ENCODE data around the gene SLC25A39. TPM values are rescaled to one million over a fixed set of nuclear protein-coding genes. Genes with fewer than 3 reads are reported as not detected.

SLC25A39 gene
- total RNA-seq, 2 experiments from 2014 or later = 72.6 to 77.0 TPM

- CTCF ChIA-PET = interaction anchor here (1.1 to 2.1 kb wide), 2 partner anchors 9 to 15 kb away, joined by 3 to 7 read pairs; no protein-coding TSS in a partner anchor
- peaks cover 32% of the 10 kb centered on the region for H3K27me3 Mint-ChIP-seq
- H3K36me3 Mint-ChIP-seq (ENCODE audit: low read depth) = no peaks in the 10 kb centered on the region
- POLR2A ChIA-PET = interaction anchor here (0.6 kb wide), 1 partner anchor 163 kb away, joined by 3 read pairs; no protein-coding TSS in a partner anchor
- no peak for DNase-seq
- H3K27ac Mint-ChIP-seq = no peak overlapping the region
- H3K4me1 Mint-ChIP-seq = peaks cover 3% of the 10 kb centered on the region
- H3K4me3 Mint-ChIP-seq = no peak overlapping the region
- H3K9me3 Mint-ChIP-seq = no peaks in the 10 kb centered on the region
Observed at GRCh38 chr17:44360826-44361225, 36.2 kb upstream of the SLC25A39 start.

- CTCF ChIA-PET = interaction anchor here (2.1 kb wide), 1 partner anchor 14 kb away, joined by 7 read pairs; no protein-coding TSS in a partner anchor
- Mint-ChIP-seq H3K4me1 (peaks cover 3% of the 10 kb centered on the region), H3K4me3 (no peak overlapping the region), H3K27me3 (peaks cover 32% of the 10 kb centered on the region), H3K27ac (no peak overlapping the region), H3K36me3 (ENCODE audit: low read depth) (no peaks in the 10 kb centered on the region), H3K9me3 (no peaks in the 10 kb centered on the region)
- no peak for DNase-seq
- POLR2A ChIA-PET = interaction anchor here (1.0 kb wide), 1 partner anchor 29 kb away, joined by 5 read pairs; no protein-coding TSS in a partner anchor
Observed at GRCh38 chr17:44360144-44360533, 35.5 kb upstream of the SLC25A39 start.

GRCh38 chr17:44359458-44360143, 35.0 kb upstream of the SLC25A39 start:
- Mint-ChIP-seq H3K27me3 (peaks cover 29% of the 10 kb centered on the region), H3K36me3 (ENCODE audit: low read depth) (no peaks in the 10 kb centered on the region), H3K4me1 (peaks cover 3% of the 10 kb centered on the region), H3K9me3 (no peaks in the 10 kb centered on the region), H3K4me3 (no peak overlapping the region), H3K27ac (no peak overlapping the region)
- DNase-seq = no peak
- ChIA-PET POLR2A (interaction anchor here (1.0 kb wide), 1 partner anchor 28 kb away, joined by 5 read pairs; no protein-coding TSS in a partner anchor), CTCF (interaction anchor here (2.0 to 2.2 kb wide), 3 partner anchors 10 to 14 kb away, joined by 6 to 8 read pairs (median 7); no protein-coding TSS in a partner anchor)

- DNase-seq = no peak
- no peaks in the 10 kb centered on the region for H3K36me3 Mint-ChIP-seq (ENCODE audit: low read depth)
Observed at GRCh38 chr17:44359006-44359405, 34.4 kb upstream of the SLC25A39 start.

GRCh38 chr17:44358066-44358465, 33.4 kb upstream of the SLC25A39 start:
- Mint-ChIP-seq H3K9me3 (no peaks in the 10 kb centered on the region), H3K27me3 (peaks cover 25% of the 10 kb centered on the region), H3K4me3 (no peak overlapping the region), H3K4me1 (peaks cover under 1% of the 10 kb centered on the region), H3K36me3 (ENCODE audit: low read depth) (peaks cover under 1% of the 10 kb centered on the region), H3K27ac (no peak overlapping the region)
- no peak for DNase-seq
- POLR2A ChIA-PET = interaction anchor here (0.8 kb wide), 1 partner anchor 10 kb away, joined by 3 read pairs; no protein-coding TSS in a partner anchor
- CTCF ChIA-PET = interaction anchor here (1.0 to 2.2 kb wide), 5 partner anchors 10 to 27 kb away, joined by 3 to 8 read pairs (median 4); partner anchors contain the start of gene GRN

More at GRCh38 chr17:44359006-44359405, 34.4 kb upstream of the SLC25A39 start:
- ChIA-PET POLR2A (no interaction called here), CTCF (interaction anchor here (1.5 to 2.2 kb wide), 4 partner anchors 11 to 13 kb away, joined by 4 to 8 read pairs (median 6); partner anchors contain the start of gene GRN)
- Mint-ChIP-seq H3K27me3 (peaks cover 27% of the 10 kb centered on the region), H3K27ac (no peak overlapping the region), H3K4me3 (no peak overlapping the region), H3K4me1 (peaks cover 3% of the 10 kb centered on the region), H3K9me3 (no peaks in the 10 kb centered on the region)

- ChIA-PET CTCF (no interaction called here), POLR2A (no interaction called here)
- Mint-ChIP-seq H3K4me3 (no peak overlapping the region), H3K4me1 (peaks cover 3% of the 10 kb centered on the region), H3K27ac (no peak overlapping the region), H3K36me3 (ENCODE audit: low read depth) (peaks cover 13% of the 10 kb centered on the region), H3K9me3 (no peaks in the 10 kb centered on the region), H3K27me3 (peaks cover 21% of the 10 kb centered on the region)
- no peak for DNase-seq
Observed at GRCh38 chr17:44356241-44356640, 31.6 kb upstream of the SLC25A39 start.

- Mint-ChIP-seq H3K4me3 (no peak overlapping the region), H3K9me3 (no peaks in the 10 kb centered on the region), H3K27ac (no peak overlapping the region), H3K36me3 (ENCODE audit: low read depth) (peaks cover 13% of the 10 kb centered on the region), H3K4me1 (peaks cover 3% of the 10 kb centered on the region), H3K27me3 (peaks cover 15% of the 10 kb centered on the region)
- ChIA-PET CTCF (interaction anchor here (0.9 to 3.0 kb wide), 5 partner anchors 8 to 146 kb away, joined by 3 to 17 read pairs (median 4); partner anchors contain the start of genes FAM171A2 and GRN), POLR2A (interaction anchor here (1.0 kb wide), 1 partner anchor 10 kb away, joined by 3 read pairs; the partner anchor contains the start of gene GRN)
- DNase-seq = no peak
Observed at GRCh38 chr17:44355642-44356099, 31.0 kb upstream of the SLC25A39 start.

GRCh38 chr17:44354582-44355561, 30.2 kb upstream of the SLC25A39 start:
- Mint-ChIP-seq H3K36me3 (ENCODE audit: low read depth) (peaks cover 13% of the 10 kb centered on the region), H3K9me3 (no peaks in the 10 kb centered on the region), H3K27ac (no peak overlapping the region), H3K27me3 (peaks cover 12% of the 10 kb centered on the region), H3K4me1 (peaks cover 3% of the 10 kb centered on the region), H3K4me3 (no peak overlapping the region)
- DNase-seq = peak; percentile 58
- ChIA-PET CTCF (interaction anchor here (0.9 to 3.0 kb wide), 9 partner anchors 8 to 168 kb away, joined by 3 to 17 read pairs (median 4); partner anchors contain the start of genes FAM171A2 and GRN), POLR2A (interaction anchor here (1.0 to 2.2 kb wide), 4 partner anchors 8 to 145 kb away, joined by 3 to 8 read pairs (median 6); partner anchors contain the start of genes FAM171A2 and GRN)

- CTCF ChIA-PET = interaction anchor here (0.6 to 3.0 kb wide), 10 partner anchors 8 to 169 kb away, joined by 3 to 17 read pairs (median 4); partner anchors contain the start of genes FAM171A2 and GRN
- Mint-ChIP-seq H3K4me1 (peaks cover 3% of the 10 kb centered on the region), H3K27me3 (peaks cover 12% of the 10 kb centered on the region), H3K4me3 (peak overlapping the region; percentile 24), H3K9me3 (no peaks in the 10 kb centered on the region), H3K36me3 (ENCODE audit: low read depth) (peaks cover 13% of the 10 kb centered on the region), H3K27ac (no peak overlapping the region)
- POLR2A ChIA-PET = interaction anchor here (1.1 to 2.2 kb wide), 4 partner anchors 9 to 144 kb away, joined by 3 to 8 read pairs (median 6); partner anchors contain the start of gene FAM171A2
- DNase-seq = no peak
Observed at GRCh38 chr17:44353672-44354331, 29.2 kb upstream of the SLC25A39 start.

- POLR2A ChIA-PET = interaction anchor here (1.4 to 2.2 kb wide), 3 partner anchors 9 to 143 kb away, joined by 3 to 8 read pairs (median 6); partner anchors contain the start of gene FAM171A2
- no peak for DNase-seq
- Mint-ChIP-seq H3K27me3 (peaks cover 12% of the 10 kb centered on the region), H3K27ac (no peak overlapping the region), H3K9me3 (no peaks in the 10 kb centered on the region), H3K4me1 (peaks cover 11% of the 10 kb centered on the region), H3K4me3 (peak overlapping the region; percentile 40), H3K36me3 (ENCODE audit: low read depth) (peaks cover 13% of the 10 kb centered on the region)
- CTCF ChIA-PET = interaction anchor here (0.6 to 3.0 kb wide), 9 partner anchors 10 to 168 kb away, joined by 3 to 17 read pairs (median 3); partner anchors contain the start of gene FAM171A2
Observed at GRCh38 chr17:44352828-44353671, 28.4 kb upstream of the SLC25A39 start.
